Esophagus squamous epithelium (tissue), 5 donors: ENCODE measurements around the gene PI4KB. TPM values are rescaled to one million over a fixed set of nuclear protein-coding genes. Genes with fewer than 3 reads are reported as not detected.
A peak's percentile ranks its signal among the peaks of the same experiment; 100 is the strongest.

Experiments
- DNase-seq: peaks from one replicate; lab custom pipeline; 2025; lab: John Stamatoyannopoulos, UW
- H3K27ac ChIP-seq, 4 donors: fragments of 200-600 bp; sonication (generic); one replicate each; pipeline ENCODE4 v1.5.1; 2016 to 2019; ENCODE audit warnings: mild to moderate bottlenecking in 1 of 4
- H3K27me3 ChIP-seq, 4 donors: fragments of 200-600 bp; sonication (generic); 1 replicate in 3 of 4; 2 replicates in 1 of 4; pipeline versions ENCODE4 v1.5.1 to v1.6.0; 2017 to 2021; ENCODE audit warnings: antibody characterized with exemption in 1 of 4
- H3K36me3 ChIP-seq, 3 donors: fragments of 200-600 bp; sonication (generic); one replicate each; pipeline ENCODE4 v1.5.1; 2016 to 2019
- H3K4me1 ChIP-seq, 3 donors: fragments of 200-600 bp; sonication (generic); one replicate each; pipeline ENCODE4 v1.5.1; 2017 to 2019
- H3K4me3 ChIP-seq, 4 donors: fragments of 200-600 bp; sonication (generic); 1 replicate in 3 of 4; 2 replicates in 1 of 4; pipeline ENCODE4 v1.5.1; 2016 to 2019; ENCODE audit warnings: mild to moderate bottlenecking in 2 of 4, moderate library complexity in 1 of 4
- H3K9me3 ChIP-seq, 3 donors: fragments of 200-600 bp; sonication (generic); one replicate each; pipeline ENCODE4 v1.5.1; 2016 to 2019
- POLR2A ChIP-seq, 4 donors: fragments of 450-650 bp; IDR thresholded peaks; one replicate each; pipeline ENCODE4 v1.6.1; 2017; ENCODE audit warnings: antibody characterized with exemption in 4 of 4, mild to moderate bottlenecking in 4 of 4, moderate library complexity in 3 of 4
- WGBS, 2 donors: methylation state at CpG; one replicate each; pipeline ENCODE4 v1.1.5; 2018; 5-methylcytosine and 5-hydroxymethylcytosine counted together
- intact Hi-C: fragments of 100-400 bp; cut with DNase I; formaldehyde crosslinking; loops from one replicate; pipeline ENCODE4 v1.15.0; 2022
- total RNA-seq, 4 donors: library from RNA; depleted of rRNA; stranded (reverse); fragments of >200 nt; gene quantifications; one replicate each; pipeline ENCODE4 v1.1.0, GENCODE V29; 2016
- TF ChIP-seq, protein P1 (sequence below), 6 experiments: fragments of 450-650 bp in 4 of 6; fragments of 200-600 bp in 2 of 6; sonication (generic) in 2 of 6; IDR thresholded peaks; one replicate each; pipeline ENCODE4 v1.5.1; 2016 to 2019; ENCODE audit warnings: antibody characterized with exemption in 6 of 6, mild to moderate bottlenecking in 4 of 6, moderate library complexity in 4 of 6
- donor health status: DM: yes; HTN: yes; CAD: no.

PI4KB gene
- total RNA-seq, 4 donors from 2014 or later = 34.0 to 63.4 (median 56.0) TPM

DNA sequence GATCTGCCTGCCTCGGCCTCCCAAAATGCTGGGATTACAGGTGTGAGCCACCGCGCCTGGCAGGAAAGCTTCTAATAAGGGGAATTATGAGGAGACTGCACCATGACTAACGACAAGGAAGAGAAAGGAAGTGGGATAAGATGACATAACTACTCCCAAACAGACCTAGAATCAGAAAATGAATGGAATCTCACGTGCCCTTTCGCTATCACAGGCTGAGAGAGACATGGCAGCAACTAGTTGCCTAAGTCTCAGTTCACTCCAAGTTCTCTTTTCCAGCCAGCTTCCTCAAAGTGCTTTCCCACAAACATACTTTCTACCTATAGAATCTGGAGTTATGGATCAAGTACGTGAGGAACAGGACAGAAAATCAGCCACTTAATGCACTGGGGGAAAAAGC, 2.0 kb downstream of the PI4KB start:
- DNase-seq = no peak
- WGBS, 2 donors = 63 to 68% methylated on average over 4 to 5 of the region's 7 CpGs
- TF ChIP-seq, protein P1, sequence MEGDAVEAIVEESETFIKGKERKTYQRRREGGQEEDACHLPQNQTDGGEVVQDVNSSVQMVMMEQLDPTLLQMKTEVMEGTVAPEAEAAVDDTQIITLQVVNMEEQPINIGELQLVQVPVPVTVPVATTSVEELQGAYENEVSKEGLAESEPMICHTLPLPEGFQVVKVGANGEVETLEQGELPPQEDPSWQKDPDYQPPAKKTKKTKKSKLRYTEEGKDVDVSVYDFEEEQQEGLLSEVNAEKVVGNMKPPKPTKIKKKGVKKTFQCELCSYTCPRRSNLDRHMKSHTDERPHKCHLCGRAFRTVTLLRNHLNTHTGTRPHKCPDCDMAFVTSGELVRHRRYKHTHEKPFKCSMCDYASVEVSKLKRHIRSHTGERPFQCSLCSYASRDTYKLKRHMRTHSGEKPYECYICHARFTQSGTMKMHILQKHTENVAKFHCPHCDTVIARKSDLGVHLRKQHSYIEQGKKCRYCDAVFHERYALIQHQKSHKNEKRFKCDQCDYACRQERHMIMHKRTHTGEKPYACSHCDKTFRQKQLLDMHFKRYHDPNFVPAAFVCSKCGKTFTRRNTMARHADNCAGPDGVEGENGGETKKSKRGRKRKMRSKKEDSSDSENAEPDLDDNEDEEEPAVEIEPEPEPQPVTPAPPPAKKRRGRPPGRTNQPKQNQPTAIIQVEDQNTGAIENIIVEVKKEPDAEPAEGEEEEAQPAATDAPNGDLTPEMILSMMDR (IDR thresholded peaks at IDR 0.05) = no peak
- intact Hi-C loops = no loop called here
- H3K27ac ChIP-seq = peak overlapping the region in 2 of 4 donors; percentile 26 to 95
- no peaks in the 10 kb centered on the region for H3K27me3 ChIP-seq
- peaks cover 11 to 68% (median 19%) of the 10 kb centered on the region in 3 donors for H3K4me1 ChIP-seq
- H3K36me3 ChIP-seq = peaks cover 4 to 51% (median 8%) of the 10 kb centered on the region in 3 donors
- H3K4me3 ChIP-seq = peak overlapping the region in 1 of 4 donors; percentile 90
- no peaks in the 10 kb centered on the region for H3K9me3 ChIP-seq

DNA sequence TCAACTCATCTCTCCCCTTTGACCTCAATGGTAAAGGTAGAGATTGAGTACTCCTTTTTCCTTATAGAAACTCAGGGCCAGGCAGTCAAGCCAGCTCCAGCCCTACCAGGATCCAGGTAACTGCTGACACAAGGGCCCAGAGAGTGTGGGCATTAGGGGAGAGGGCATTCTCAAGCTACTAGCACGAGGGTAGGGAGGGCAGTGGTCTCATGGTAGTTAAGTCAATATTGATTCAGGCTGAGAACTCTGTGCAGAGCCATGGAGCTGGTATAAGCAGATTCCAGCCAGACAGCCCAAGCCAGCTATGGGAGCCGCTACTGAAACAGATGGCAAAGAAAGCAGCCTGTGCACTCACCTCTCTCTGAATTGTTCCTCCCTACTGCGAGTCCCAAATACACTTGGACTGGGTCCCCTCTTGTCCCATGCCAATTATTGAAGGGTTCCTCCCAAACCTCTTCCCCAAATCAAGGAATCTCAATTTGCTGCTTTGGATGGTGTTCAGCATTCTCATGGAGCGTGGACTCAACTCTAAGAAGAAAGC, 2.8 kb downstream of the PI4KB start:
- TF ChIP-seq POLR2A (IDR thresholded peaks at IDR 0.05) = no peak
- TF ChIP-seq, protein P1 (IDR thresholded peaks at IDR 0.05) = no peak
- Histone ChIP-seq H3K4me3 (no peak overlapping the region), H3K36me3 (peaks cover 4 to 59% (median 8%) of the 10 kb centered on the region in 3 donors), H3K27me3 (no peaks in the 10 kb centered on the region), H3K4me1 (peaks cover 11 to 75% (median 19%) of the 10 kb centered on the region in 3 donors), H3K9me3 (no peaks in the 10 kb centered on the region), H3K27ac (no peak overlapping the region)
- WGBS, 2 donors = 87 to 93% methylated on average over 3 to 4 of the region's 4 CpGs
- no peak for DNase-seq
- intact Hi-C loops = no loop called here

DNA sequence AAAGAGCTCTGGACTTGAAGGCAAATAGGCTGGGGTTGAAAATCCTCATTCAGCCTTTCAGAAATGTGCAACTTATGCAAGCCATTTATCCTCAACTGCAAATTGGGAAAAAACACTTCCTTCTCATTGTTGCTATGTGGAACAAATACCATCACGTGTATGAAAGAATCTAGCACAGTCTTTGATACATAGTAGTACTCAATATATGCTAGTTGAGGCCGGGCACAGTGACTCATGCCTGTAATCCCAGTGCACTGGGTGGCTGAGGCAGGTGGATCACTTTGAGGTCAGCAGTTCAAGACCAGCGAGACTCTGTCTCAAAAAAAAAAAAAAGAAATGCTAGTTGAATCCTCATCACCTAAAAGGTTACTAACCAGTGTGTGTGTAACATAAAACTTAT, 8.2 kb downstream of the PI4KB start:
- Histone ChIP-seq H3K27ac (peak overlapping the region in 2 of 4 donors; percentile 5 to 57), H3K9me3 (no peaks in the 10 kb centered on the region), H3K27me3 (no peaks in the 10 kb centered on the region), H3K36me3 (peaks cover 9 to 100% (median 18%) of the 10 kb centered on the region in 3 donors), H3K4me1 (peaks cover 6 to 56% (median 10%) of the 10 kb centered on the region in 3 donors), H3K4me3 (no peak overlapping the region)
- intact Hi-C loops = no loop called here
- no peak for DNase-seq
- 44 to 47% methylated on average over 3 of the region's 3 CpGs for WGBS, 2 donors
- TF ChIP-seq POLR2A (IDR thresholded peaks at IDR 0.05) = no peak
- TF ChIP-seq, protein P1 (IDR thresholded peaks at IDR 0.05) = no peak

DNA sequence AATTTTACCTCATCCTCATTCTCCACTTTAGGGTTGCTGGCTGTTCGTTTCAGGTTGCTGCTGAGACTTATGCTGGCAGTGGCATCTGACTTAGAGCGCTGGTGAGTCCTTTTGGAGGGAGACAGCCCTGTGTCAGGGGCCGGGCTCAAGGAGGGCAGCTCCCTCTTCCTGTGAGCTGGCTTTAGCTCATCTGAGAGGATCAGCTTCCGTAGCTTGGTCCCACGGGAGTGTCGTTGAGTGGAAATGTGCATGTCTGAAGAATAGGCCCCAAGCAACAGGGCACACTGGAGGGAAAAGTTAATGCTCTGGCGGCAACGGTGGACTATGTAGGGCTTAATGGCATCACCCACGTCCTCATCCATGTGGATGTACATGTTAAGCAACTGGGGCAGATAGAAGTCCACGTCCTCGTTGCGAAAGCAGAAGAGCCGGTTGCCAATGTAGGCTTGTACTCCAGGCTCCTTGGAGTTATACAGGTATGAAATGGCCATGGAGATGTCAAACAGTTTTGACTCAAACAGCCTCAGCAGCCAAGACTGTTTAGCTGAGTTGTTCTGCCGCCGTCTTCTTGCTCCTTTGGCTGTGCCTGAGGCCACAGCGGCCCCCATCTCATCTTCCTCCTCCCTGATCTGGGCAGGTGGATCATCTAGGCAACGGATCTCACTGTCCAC, 11.5 kb downstream of the PI4KB start:
- H3K4me1 ChIP-seq = peaks cover 36 to 66% (median 43%) of the 10 kb centered on the region in 3 donors
- WGBS, 2 donors = 92 to 94% methylated on average over 11 to 13 of the region's 17 CpGs

More for the DNA sequence above, 11.5 kb downstream of the PI4KB start:
- DNase-seq = no peak
- Histone ChIP-seq H3K36me3 (peaks cover 9 to 82% (median 18%) of the 10 kb centered on the region in 3 donors), H3K4me3 (no peak overlapping the region), H3K27me3 (no peaks in the 10 kb centered on the region), H3K27ac (no peak overlapping the region), H3K9me3 (no peaks in the 10 kb centered on the region)
- TF ChIP-seq, protein P1 (IDR thresholded peaks at IDR 0.05) = no peak
- no peak for TF ChIP-seq POLR2A (IDR thresholded peaks at IDR 0.05)
- intact Hi-C loops = no loop called here
